ENCODE results near the gene IP6K1.
"Not testable (repeated sequence)": the region's sequence is repeated elsewhere in the genome, so short reads cannot be mapped to it uniquely, and the experiment has no call there.

IP6K1 gene

DNA sequence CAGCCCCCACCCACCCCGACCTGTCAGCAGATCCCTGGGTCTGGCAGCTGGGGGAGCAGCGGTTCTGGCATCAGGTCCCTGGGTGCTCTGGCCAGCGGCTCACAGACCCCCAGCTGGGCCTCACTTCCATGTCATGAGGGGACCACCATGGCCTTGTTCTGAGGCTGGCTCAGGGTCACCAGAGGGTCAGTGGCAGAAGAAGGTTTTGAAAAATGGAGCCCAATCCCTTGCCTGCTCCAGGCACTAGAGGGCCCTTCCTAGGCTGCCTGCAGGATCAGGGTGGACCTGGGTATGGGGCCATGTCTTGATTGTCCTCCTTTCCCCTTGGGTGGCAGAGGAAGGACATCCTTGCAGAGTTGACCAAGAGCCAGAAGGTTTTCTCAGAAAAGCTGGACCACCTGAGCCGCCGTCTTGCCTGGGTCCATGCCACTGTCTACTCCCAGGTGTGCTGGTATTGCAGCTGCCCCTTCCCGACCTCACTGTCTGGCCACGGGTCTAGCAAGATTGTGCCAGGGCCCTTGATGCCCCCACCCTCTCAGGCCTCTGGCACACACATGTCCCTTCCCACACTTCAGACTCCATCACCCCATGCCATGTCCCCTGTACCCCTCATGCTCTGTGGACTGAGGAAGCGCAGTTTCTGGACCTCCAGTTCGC, 79.8 kb downstream of the IP6K1 start:
- no peak for FAIRE-seq

DNA sequence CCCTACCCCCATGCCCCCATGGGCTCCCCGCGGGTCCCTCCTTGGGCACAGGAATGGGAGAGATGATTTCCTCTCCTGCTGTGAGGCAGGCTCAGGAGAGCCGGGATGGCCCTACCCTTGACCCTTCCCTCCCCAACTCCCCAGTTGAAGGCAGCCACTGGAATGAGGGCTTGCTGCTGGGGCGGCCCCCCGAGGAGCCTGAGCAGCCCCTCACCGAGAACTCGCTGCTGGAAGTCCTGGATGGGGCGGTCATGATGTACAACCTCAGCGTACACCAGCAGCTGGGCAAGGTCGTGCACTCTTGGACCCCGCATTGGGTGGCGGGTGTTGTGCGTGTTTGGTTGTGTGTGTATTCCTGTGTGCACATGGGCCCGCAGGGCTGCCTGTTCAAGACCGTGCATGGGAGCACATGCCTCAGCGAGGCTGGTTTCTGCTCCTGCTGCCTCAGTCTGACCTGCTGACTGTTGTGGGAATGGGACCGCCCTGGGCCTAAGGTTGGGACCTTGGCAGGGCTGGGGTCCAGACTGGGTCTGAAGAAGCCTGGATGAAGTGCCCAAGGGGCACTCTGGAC, 80.9 kb downstream of the IP6K1 start:
- FAIRE-seq: no peak

- no peak for FAIRE-seq
Observed at GRCh38 chr3:49704629-49705028, 81.7 kb downstream of the IP6K1 start.

- FAIRE-seq: no peak
Observed at GRCh38 chr3:49703956-49704355, 82.4 kb downstream of the IP6K1 start.

- FAIRE-seq: no peak
Observed at GRCh38 chr3:49703443-49703927, 82.9 kb downstream of the IP6K1 start.

GRCh38 chr3:49702672-49703071, 83.7 kb downstream of the IP6K1 start:
- FAIRE-seq: no peak

DNA sequence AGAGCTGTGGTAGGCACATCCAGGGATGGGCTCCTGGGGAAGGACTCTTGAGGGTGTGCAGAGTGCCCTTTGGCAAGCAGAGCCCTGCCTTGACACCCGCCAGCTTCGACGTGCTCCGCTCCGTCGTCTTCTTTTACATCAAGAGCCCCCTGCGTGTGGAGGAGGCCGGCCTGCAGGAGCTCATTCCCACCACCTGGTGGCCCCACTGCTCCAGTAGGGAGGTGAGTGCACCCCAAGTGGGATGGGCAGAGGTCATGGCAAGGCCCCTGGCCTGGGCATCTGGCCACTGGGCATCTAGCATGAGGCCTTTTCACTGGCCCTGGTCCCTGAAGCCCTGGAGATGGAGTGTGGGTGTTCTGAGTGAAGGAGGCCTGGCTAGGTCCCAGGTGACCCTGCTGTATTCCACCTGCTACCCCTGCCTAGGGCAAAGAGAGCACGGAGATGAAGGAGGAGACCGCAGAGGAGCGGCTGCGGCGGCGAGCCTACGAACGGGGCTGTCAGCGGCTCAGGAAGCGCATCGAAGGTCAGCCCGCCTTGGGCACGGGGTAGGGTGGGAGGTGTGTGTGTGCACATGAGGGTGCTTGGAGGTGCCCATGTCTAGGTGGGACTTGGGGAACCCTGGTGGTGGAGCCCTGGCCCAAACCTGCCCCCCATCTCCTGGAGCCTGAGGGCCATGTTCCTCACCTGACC, 84.8 kb downstream of the IP6K1 start:
- FAIRE-seq: no peak

GRCh38 chr3:49700453-49701128, 85.8 kb downstream of the IP6K1 start:
- no peak for FAIRE-seq

DNA sequence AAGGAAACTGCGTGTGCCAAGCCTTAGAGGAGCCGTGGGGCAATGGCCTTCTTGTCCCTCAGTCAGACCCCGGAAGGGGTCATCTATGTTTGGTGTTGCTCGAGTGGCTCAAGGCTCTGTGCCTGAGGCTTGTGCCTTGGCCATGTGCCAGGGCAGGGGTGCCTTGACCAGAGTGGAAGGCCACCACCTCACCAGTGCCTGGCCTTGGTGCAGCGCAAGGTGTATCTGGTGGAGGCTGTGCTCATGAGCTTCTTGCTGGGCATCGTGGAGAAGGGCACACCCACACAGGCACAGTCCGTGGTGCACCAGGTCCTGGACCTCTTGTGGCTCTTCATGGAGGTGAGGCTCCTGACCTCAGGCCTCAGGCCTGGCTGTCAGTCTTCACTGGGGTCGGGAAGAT, 86.3 kb downstream of the IP6K1 start:
- no peak for FAIRE-seq

GRCh38 chr3:49699281-49699979, 86.9 kb downstream of the IP6K1 start:
- no peak for FAIRE-seq

- not testable (repeated sequence) for FAIRE-seq
Observed at GRCh38 chr3:49695350-49696015, 90.9 kb downstream of the IP6K1 start.

DNA sequence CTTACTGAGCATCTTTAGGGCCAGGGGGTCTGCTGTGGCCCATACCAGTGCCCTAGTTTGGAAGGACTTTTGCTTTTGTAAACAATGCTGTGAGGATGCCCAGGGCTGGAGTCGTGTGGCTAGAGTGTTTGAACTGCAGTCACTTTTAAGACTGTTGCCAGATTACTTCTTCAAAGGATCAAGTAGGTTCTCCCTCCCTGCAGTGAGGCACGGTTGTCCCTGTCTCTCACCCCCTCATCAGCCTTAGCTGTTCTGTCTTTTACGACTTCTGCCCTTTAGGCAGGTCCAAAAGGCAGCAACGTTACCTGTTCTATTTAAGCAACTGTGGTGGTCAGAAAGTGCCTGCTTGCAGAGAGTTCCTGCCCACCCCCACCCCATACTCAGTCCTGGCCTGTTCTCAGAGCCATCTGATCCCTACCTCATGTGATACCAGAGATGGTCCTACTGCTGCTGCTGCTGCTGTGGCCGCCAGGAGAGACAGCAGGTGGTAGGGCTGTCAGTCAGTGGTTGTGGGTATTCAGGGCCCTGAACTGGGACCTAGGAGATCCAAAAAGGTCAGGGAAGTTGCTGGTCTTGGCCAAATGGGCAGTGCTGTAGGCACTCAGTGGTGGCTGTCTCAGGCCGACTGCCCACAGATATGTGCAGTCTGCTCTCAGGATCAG, 91.8 kb downstream of the IP6K1 start:
- not testable (repeated sequence) for FAIRE-seq

- FAIRE-seq: not testable (repeated sequence)
Observed at GRCh38 chr3:49691481-49691880, 94.9 kb downstream of the IP6K1 start.

- FAIRE-seq: not testable (repeated sequence)
Observed at GRCh38 chr3:49690856-49691255, 95.5 kb downstream of the IP6K1 start.

- not testable (repeated sequence) for FAIRE-seq
Observed at GRCh38 chr3:49689908-49690624, 96.3 kb downstream of the IP6K1 start.

GRCh38 chr3:49689046-49689907, 97.1 kb downstream of the IP6K1 start, which contains the start of the genes MST1 and RNF123:
MST1 (minus strand) TSS chr3:49689474; CDS start chr3:49688691, 783 bp downstream.
RNF123 (plus strand) TSS chr3:49689557; CDS start chr3:49691166, 1,609 bp downstream.
- FAIRE-seq: no peak

DNA sequence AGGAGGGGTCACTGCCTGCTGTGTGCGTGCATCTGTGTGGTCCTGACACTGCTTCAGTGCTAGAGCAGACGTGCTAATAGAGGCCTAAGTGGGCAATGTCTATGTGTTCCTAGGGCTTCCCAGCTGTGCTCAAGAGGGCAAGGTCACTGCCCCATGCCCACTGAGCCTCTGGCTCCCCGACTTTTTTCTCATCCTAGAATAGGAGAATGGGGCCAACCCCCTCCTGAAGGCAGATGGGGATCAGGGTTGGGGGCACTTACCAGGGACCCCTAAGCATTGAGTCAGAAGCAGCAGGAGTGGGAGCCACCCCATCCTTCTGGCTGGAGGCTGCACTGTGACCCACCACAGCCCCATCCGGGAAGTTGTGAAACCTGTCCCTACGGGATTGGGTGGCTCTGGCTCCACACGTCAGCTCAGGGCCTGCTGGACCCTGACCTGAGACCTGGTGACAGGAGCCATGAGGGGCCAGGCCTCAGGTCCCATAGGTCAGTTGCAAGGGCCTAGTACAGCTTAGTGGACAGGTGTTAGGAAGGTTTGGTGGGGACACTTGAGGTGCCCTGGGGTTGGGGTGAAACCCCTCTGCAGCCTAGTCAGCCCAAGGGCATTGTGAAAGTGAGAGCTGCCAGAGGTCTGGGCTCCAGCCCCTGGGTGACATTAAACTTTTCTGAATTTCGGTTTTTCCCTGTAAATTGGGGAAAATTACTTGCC, 97.8 kb downstream of the IP6K1 start:
- FAIRE-seq: not testable (repeated sequence)

- FAIRE-seq: not testable (repeated sequence)
Observed at GRCh38 chr3:49687424-49687795, 98.9 kb downstream of the IP6K1 start.

All from G401.6 (cell line).